GM12873 (cell line): Measurements from ENCODE around the gene PPHLN1.

Experiments used
- CTCF ChIP-seq: IDR thresholded peaks from 2 replicates; pipeline ENCODE4 v1.5.1; 2012; ENCODE audit warnings: low read depth, mild to moderate bottlenecking, moderate library complexity, low read length, control low read depth; ENCODE audit not compliant: insufficient read depth; ENCODE audit errors: missing control alignments

Gene PPHLN1

GRCh38 chr12:42336286-42336685 lies 10.3 kb downstream of the PPHLN1 start:
- no peak for TF ChIP-seq CTCF

DNA sequence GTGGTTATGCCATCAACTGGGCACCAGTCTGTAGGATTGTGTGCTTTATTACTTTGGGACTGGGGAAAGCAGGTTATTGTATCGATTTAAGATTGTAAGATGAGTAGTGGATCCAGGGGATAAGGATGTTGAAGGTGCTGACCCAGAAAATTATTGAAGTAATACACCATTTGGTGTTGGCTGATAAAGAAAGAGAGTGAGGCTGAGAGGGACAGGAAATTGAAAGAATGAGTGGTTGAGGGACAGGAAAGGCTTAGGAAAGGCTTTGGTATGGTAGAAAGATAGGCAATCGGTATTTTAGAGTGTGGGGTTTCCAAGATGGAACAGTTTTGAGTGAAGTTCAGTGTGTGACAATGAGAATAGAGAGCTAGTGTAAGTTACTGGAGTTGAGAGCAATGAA lies 12.3 kb downstream of the PPHLN1 start:
- no peak for TF ChIP-seq CTCF

DNA sequence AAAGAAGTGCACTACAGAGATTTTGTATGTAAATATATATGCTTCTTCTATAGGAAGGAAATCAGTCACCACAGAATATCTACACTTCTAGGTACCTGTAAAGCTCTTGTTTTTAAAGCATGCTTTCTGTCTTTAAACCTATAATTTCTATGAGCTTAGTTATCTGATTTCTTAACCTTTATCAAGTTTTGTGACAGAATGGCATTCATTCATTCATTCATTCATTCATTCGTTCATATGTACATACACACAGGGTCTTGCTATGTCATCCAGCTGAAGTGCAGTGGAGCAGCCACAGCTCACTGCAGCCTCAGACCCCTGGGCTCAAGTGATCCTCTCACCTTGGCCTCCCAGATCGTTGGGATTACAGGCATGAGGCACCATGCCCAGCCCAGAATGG lies 16.1 kb downstream of the PPHLN1 start:
- TF ChIP-seq CTCF, result no peak

DNA sequence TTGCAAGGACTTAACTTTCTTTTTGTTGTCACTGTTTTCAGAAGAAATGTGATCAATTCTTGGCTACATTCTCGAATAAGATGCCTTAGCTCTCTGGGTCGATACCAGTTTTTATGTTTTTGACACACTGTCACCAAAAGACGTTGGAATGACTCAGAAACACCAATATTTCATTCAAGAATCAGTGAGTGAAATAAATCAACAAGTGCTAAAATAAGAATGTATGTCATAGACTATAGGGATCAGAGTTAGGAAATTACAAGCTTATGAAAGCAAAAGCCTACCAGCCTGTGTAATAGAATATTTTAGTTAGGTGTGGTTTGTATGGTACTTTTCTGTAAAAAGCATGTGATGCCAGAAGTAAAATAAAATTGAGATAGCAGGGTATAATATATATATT lies 17.8 kb downstream of the PPHLN1 start:
- no peak for TF ChIP-seq CTCF

DNA sequence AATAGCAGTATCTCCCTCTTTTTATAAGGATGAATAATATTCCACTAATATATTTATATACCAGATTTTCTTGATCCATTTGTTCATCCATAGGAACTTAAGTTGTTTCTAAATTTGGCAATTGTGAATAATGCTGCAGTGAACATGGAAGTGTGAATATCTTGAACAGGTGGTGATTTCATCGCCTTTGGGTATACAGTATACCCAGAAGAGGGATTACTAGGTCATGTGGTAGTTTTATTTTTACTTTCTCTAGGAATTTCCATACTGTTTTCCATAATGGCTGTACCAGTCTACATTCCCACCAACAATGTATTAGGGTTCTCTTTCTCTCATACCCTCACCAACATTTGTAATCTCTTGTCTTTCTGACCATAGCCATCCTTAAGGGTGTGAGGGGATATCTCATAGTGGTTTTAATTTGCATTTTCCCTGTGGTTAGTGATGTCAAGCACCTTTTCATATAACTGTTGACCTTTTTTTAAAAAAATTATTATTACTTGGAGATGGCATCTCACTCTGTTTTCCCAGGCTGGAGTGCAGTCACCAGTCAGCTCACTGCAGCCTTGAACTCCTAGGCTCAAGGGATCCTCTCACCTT lies 20.5 kb downstream of the PPHLN1 start:
- TF ChIP-seq CTCF, result no peak

- no peak for TF ChIP-seq CTCF
Observed at GRCh38 chr12:42356344-42356743, 30.4 kb downstream of the PPHLN1 start.

- no peak for TF ChIP-seq CTCF
Observed at GRCh38 chr12:42360747-42361403, 34.9 kb downstream of the PPHLN1 start.
